GM19351 (cell line): ENCODE data around the gene SCAMP1.
"Not testable (repeated sequence)": the region's sequence is repeated elsewhere in the genome, so short reads cannot be mapped to it uniquely, and the experiment has no call there.

Experiments used
- ATAC-seq: cut with Tn5 transposase; IDR thresholded peaks from one replicate; pipeline ENCODE4 v1.9.1; 2021; ENCODE audit warnings: mild to moderate bottlenecking, moderate library complexity; ENCODE audit not compliant: unreplicated experiment

SCAMP1 gene

DNA sequence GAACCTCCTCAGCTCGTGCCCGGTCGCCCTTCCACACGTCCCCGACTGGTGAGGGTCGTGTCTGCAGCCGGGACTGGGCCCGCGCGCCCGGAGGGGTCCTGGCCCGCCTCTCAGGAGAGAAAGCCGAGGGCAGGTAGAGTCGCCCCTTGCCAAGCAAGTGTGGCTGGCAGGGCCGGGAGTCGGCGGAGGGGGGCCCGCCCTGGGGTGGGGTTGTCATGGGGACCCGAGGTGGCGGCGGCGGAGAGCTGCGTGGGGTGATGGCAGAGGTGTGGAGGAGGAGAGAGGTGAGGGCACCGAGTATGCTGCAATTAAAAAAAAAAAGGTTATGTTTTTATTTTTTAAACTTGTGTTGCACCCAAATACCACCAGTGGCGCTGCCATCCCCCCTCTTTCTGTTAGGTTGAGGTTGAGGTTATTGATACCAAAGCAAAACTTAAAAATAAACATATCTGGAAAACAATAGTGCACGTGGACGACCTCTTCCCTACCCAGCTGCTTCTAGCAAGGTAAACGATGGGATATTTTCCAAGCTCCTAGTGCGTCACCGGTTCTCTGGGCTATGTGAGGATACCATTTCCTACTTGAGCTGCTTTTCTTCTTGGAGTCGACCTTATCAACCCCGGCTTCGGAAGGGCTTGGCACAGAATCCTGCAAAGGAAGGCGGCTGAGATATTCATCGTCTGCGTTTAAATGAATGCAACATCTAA lies 660 bp downstream of the SCAMP1 start:
- ATAC-seq, result peak; percentile 36

- no peak for ATAC-seq
These were observed 1.2 kb downstream of the SCAMP1 start for GRCh38 chr5:78361631-78361993.

- ATAC-seq, result no peak
These were observed 1.8 kb downstream of the SCAMP1 start for GRCh38 chr5:78362220-78362619.

DNA sequence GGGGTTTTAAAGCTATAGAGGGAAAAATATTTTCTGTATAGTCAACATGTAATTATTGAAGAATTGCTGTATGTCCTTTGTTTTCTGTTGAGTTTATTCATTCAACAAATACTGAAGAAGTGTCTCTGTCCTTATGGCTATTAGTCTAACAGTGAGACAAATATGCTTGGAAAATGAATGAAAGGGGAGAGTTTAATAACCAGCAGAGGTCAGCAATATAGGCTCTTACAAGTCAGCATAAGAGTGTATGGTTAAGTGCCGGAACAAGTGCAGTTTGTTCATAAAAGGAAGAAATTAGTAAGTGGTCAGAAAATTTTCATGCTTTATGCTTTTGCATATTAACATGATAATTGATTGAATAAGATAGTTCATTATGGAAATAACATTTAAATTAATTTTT lies 3.6 kb downstream of the SCAMP1 start:
- ATAC-seq, result no peak

DNA sequence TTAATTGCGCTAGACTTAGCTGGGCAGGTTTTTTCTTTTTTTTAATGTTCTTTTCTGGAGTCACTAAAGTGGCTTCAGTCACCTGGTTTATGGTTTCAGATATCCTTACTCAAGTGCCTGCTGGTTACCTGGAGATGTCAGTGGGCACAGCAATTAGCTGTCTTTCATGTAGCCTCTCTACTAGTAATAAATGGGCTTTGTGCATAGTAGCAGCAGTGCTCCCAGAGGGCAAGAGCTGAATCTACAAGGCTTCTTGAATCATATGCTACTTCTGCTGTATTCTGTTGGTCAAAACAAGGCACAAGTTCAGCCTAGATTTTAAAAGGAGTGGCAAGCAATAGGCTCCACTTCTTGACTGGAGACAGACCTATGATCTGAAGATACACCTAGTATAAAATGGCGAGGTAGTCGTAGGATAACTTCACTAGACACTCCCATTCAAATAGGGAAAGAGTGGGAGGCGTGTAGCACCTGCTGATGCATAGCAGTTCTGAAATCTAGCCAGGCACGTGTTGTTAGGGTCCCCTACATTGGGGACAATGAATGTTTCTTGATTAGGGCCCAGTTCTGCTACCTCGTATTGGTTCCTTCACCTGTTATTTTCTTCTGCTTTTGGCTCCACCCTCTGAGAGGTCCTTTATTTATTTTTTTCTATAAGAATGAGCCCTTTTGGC lies 7.0 kb downstream of the SCAMP1 start:
- ATAC-seq, result no peak

GRCh38 chr5:78369680-78370079 lies 9.3 kb downstream of the SCAMP1 start:
- ATAC-seq, result no peak

GRCh38 chr5:78373231-78373630 lies 12.8 kb downstream of the SCAMP1 start:
- ATAC-seq, result no peak

- ATAC-seq, result no peak
These were observed 15.9 kb downstream of the SCAMP1 start for GRCh38 chr5:78376315-78376714.

DNA sequence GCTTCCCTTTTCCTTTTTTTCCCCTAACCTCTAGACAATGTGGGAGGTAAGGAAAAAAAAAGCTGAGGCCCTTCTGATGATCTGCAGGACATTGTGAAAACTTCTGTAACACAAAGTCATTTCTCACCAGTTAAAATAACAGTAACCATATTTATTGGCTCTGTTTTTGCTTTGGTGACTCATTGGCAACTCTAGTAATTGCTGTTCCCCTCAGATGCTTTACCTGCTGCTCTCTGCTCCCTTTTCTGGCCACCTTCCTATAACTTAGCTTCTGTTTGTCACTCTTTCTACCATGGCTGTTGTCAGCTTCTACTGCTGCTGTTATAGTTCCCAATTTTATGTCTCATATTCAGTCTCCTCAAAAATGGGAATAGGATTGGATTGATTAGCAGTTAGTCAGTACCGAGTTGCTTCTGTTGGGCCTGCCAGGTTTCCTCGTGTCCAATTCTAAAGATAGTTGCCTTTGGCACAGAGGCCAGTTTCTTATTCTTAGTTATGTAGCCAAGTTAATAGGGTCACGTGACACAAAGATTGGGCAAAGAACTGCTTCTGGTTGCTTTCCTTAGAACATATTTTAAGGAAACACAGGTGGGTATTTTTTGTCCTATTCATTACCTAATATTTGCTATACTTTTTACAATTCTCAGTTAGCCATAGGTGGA lies 16.8 kb downstream of the SCAMP1 start:
- no peak for ATAC-seq

GRCh38 chr5:78377718-78378105 lies 17.3 kb downstream of the SCAMP1 start:
- ATAC-seq, result no peak

GRCh38 chr5:78387468-78388153 lies 27.2 kb downstream of the SCAMP1 start:
- no peak for ATAC-seq

GRCh38 chr5:78391357-78391756 lies 30.9 kb downstream of the SCAMP1 start:
- ATAC-seq, result not testable (repeated sequence)

DNA sequence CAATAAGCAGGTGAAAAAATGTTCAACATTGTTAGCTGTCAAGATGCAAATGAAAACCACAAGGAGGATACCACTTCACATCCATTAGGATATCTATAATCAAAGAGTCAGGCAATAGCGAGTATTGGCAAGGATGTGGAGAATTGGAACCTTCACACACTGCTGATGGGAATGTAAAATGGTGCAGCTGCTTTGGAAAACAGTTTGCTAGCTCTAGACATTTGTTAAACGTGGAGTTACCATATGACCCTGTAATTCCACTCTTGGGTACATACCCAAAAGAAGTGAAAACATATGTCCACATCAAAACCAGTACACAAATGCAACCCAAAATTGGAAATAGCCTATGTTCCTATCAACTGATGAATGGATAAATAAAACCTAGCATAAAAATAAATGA lies 37.4 kb downstream of the SCAMP1 start:
- no peak for ATAC-seq

GRCh38 chr5:78399116-78399515 lies 38.7 kb downstream of the SCAMP1 start:
- ATAC-seq, result no peak

GRCh38 chr5:78404682-78405293 lies 44.4 kb downstream of the SCAMP1 start:
- no peak for ATAC-seq

- no peak for ATAC-seq
These were observed 45.7 kb downstream of the SCAMP1 start for GRCh38 chr5:78405829-78406750.

DNA sequence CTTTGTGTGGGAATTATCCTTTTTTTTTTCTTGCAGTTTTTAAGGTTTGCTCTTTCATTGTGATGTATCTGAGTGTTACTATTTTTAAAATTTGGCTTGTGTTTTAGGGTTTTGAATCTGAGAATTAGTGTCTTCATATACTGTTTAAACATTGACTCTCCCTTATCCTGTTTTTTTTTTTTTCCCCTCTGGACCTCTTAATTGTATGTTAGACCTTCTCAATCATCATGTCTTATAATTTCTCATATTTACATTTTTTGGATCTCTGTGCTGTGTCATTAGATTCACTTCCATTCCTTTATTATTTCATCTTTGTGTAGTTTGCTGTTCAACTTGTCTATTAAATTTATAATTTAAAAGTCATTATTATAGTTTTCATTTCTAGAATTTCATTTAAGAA lies 47.0 kb downstream of the SCAMP1 start:
- no peak for ATAC-seq

DNA sequence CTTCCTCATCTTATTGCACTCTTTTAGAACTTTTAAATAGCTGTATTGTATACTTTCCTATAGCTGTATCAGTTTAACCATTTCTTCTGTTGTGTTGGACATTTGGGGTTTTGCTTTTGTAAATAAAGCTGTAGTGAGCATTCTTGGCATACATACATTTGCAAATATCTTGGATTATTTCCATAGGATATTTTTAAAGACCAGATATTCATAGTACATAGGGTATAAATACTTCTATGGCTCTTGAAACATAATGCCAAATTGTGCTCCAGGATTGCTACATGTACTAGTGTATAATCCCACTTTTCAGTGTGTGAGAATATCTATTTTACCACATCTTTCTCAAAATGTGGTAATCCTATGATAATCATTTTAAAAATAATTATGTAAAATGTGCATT lies 51.2 kb downstream of the SCAMP1 start:
- no peak for ATAC-seq

DNA sequence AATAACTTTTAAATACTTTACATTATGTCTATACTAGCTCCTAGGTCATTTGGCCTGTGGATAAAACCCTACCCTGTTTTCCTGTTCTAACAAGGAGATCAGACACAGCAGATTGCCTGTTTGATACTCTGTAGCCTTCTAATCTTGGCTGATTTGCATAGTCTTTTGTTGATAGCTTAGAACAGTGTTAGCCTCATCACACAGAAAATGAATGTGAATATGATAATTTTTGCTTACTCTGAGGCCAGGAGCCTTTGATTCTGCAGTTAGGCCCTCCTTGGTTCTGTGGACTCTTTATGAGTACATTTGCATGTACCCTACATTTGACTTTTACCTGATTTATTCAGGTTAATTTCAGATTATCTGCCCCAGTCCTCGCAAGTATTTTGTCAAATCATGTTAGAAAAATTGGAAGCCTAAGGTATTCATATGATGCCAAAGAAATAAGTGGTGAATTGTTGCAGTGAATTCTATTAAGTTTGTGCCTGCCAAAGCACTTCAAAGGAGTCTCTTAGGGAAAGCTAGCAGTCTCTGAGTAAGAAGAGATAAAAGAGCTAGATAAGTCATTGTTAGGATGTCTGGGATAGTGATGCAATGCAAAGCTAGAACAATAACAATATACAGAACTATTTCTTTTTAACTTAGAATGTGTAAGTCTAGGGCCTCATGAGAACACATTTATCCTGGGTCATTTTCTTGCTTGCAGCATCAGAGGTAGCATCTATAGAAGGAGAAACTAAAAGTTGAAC lies 56.4 kb downstream of the SCAMP1 start:
- ATAC-seq, result no peak
